ENCODE data around the gene MINK1.

DNA sequence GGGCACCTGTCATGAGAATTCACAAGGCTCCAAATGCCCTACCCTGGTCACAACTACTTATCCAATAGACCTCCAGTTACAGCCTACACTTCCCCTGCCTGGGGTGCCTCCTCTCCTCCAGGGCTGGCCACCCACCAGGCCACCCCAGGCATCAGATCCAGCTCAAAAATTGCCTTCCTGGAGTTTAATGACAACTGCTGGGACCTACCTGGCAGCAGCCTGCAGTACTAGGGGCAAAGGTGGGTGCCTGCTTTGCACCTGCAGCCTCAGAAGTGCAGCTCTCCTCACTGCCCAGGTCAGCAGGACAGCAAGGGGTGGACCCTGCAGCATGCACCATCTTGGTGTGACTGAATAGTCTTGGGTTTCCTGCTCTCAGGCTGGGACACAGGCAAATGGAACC lies 102.5 kb downstream of the MINK1 start:
- TF ChIP-seq MZF1 (tag by site-specific recombination; IDR thresholded peaks at IDR 0.05; ENCODE audit: borderline replicate concordance), result no peak
- TF ChIP-seq, protein P1, sequence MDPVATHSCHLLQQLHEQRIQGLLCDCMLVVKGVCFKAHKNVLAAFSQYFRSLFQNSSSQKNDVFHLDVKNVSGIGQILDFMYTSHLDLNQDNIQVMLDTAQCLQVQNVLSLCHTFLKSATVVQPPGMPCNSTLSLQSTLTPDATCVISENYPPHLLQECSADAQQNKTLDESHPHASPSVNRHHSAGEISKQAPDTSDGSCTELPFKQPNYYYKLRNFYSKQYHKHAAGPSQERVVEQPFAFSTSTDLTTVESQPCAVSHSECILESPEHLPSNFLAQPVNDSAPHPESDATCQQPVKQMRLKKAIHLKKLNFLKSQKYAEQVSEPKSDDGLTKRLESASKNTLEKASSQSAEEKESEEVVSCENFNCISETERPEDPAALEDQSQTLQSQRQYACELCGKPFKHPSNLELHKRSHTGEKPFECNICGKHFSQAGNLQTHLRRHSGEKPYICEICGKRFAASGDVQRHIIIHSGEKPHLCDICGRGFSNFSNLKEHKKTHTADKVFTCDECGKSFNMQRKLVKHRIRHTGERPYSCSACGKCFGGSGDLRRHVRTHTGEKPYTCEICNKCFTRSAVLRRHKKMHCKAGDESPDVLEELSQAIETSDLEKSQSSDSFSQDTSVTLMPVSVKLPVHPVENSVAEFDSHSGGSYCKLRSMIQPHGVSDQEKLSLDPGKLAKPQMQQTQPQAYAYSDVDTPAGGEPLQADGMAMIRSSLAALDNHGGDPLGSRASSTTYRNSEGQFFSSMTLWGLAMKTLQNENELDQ (tag by site-specific recombination; IDR thresholded peaks at IDR 0.05; ENCODE audit: low read depth), result no peak
- no peak for TF ChIP-seq KLF9 (tag by site-specific recombination; IDR thresholded peaks at IDR 0.05; ENCODE audit: low read depth)
- TF ChIP-seq, protein P2, sequence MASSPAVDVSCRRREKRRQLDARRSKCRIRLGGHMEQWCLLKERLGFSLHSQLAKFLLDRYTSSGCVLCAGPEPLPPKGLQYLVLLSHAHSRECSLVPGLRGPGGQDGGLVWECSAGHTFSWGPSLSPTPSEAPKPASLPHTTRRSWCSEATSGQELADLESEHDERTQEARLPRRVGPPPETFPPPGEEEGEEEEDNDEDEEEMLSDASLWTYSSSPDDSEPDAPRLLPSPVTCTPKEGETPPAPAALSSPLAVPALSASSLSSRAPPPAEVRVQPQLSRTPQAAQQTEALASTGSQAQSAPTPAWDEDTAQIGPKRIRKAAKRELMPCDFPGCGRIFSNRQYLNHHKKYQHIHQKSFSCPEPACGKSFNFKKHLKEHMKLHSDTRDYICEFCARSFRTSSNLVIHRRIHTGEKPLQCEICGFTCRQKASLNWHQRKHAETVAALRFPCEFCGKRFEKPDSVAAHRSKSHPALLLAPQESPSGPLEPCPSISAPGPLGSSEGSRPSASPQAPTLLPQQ (tag by site-specific recombination; IDR thresholded peaks at IDR 0.05), result no peak
- TF ChIP-seq, protein P3, sequence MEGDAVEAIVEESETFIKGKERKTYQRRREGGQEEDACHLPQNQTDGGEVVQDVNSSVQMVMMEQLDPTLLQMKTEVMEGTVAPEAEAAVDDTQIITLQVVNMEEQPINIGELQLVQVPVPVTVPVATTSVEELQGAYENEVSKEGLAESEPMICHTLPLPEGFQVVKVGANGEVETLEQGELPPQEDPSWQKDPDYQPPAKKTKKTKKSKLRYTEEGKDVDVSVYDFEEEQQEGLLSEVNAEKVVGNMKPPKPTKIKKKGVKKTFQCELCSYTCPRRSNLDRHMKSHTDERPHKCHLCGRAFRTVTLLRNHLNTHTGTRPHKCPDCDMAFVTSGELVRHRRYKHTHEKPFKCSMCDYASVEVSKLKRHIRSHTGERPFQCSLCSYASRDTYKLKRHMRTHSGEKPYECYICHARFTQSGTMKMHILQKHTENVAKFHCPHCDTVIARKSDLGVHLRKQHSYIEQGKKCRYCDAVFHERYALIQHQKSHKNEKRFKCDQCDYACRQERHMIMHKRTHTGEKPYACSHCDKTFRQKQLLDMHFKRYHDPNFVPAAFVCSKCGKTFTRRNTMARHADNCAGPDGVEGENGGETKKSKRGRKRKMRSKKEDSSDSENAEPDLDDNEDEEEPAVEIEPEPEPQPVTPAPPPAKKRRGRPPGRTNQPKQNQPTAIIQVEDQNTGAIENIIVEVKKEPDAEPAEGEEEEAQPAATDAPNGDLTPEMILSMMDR (tag by site-specific recombination; IDR thresholded peaks at IDR 0.05), result no peak
- TF ChIP-seq, protein P4, sequence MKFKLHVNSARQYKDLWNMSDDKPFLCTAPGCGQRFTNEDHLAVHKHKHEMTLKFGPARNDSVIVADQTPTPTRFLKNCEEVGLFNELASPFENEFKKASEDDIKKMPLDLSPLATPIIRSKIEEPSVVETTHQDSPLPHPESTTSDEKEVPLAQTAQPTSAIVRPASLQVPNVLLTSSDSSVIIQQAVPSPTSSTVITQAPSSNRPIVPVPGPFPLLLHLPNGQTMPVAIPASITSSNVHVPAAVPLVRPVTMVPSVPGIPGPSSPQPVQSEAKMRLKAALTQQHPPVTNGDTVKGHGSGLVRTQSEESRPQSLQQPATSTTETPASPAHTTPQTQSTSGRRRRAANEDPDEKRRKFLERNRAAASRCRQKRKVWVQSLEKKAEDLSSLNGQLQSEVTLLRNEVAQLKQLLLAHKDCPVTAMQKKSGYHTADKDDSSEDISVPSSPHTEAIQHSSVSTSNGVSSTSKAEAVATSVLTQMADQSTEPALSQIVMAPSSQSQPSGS (tag by site-specific recombination; IDR thresholded peaks at IDR 0.05; ENCODE audit: low read depth), result no peak
- TF ChIP-seq MEIS1 (CRISPR knock-in tag; IDR thresholded peaks at IDR 0.05; ENCODE audit: borderline replicate concordance), result no peak
- TF ChIP-seq, protein P5, sequence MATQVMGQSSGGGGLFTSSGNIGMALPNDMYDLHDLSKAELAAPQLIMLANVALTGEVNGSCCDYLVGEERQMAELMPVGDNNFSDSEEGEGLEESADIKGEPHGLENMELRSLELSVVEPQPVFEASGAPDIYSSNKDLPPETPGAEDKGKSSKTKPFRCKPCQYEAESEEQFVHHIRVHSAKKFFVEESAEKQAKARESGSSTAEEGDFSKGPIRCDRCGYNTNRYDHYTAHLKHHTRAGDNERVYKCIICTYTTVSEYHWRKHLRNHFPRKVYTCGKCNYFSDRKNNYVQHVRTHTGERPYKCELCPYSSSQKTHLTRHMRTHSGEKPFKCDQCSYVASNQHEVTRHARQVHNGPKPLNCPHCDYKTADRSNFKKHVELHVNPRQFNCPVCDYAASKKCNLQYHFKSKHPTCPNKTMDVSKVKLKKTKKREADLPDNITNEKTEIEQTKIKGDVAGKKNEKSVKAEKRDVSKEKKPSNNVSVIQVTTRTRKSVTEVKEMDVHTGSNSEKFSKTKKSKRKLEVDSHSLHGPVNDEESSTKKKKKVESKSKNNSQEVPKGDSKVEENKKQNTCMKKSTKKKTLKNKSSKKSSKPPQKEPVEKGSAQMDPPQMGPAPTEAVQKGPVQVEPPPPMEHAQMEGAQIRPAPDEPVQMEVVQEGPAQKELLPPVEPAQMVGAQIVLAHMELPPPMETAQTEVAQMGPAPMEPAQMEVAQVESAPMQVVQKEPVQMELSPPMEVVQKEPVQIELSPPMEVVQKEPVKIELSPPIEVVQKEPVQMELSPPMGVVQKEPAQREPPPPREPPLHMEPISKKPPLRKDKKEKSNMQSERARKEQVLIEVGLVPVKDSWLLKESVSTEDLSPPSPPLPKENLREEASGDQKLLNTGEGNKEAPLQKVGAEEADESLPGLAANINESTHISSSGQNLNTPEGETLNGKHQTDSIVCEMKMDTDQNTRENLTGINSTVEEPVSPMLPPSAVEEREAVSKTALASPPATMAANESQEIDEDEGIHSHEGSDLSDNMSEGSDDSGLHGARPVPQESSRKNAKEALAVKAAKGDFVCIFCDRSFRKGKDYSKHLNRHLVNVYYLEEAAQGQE (tag by site-specific recombination; IDR thresholded peaks at IDR 0.05), result no peak
- no peak for TF ChIP-seq ZNF404 (tag by site-specific recombination; IDR thresholded peaks at IDR 0.05)
- TF ChIP-seq, protein P6, sequence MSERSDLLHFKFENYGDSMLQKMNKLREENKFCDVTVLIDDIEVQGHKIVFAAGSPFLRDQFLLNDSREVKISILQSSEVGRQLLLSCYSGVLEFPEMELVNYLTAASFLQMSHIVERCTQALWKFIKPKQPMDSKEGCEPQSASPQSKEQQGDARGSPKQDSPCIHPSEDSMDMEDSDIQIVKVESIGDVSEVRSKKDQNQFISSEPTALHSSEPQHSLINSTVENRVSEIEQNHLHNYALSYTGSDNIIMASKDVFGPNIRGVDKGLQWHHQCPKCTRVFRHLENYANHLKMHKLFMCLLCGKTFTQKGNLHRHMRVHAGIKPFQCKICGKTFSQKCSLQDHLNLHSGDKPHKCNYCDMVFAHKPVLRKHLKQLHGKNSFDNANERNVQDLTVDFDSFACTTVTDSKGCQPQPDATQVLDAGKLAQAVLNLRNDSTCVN (tag by site-specific recombination; optimal IDR thresholded peaks at IDR 0.05), result no peak
- no peak for TF ChIP-seq TRIM28 (IDR thresholded peaks at IDR 0.05; ENCODE audit: borderline replicate concordance, low read length)
- TF ChIP-seq KLF7 (tag by site-specific recombination; IDR thresholded peaks at IDR 0.05; ENCODE audit: borderline replicate concordance), result no peak
- TF ChIP-seq SALL2 (tag by site-specific recombination; IDR thresholded peaks at IDR 0.05; ENCODE audit: borderline replicate concordance), result no peak
